Stimulated activated CD8-positive, alpha-beta memory T cell treated with anti-CD3 and anti-CD28 coated beads, Interleukin-15, amount 100 ng/mL, for 4 hours (primary cell): Measurements from ENCODE around the gene SERPINA6.
"Not testable (repeated sequence)": the region's sequence is repeated elsewhere in the genome, so short reads cannot be mapped to it uniquely, and the experiment has no call there.

Source experiments
- DNase-seq, 2 donors: peaks; one replicate each; pipeline ENCODE4 v3.0.0-alpha.2; 2020; ENCODE audit warnings: low read depth in 2 of 2

Gene SERPINA6

GRCh38 chr14:94322648-94323570 lies at the start of gene SERPINA6:
SERPINA6 (minus strand) TSS chr14:94323336; CDS start chr14:94314648, 8,688 bp downstream.
- no peak for DNase-seq

DNA sequence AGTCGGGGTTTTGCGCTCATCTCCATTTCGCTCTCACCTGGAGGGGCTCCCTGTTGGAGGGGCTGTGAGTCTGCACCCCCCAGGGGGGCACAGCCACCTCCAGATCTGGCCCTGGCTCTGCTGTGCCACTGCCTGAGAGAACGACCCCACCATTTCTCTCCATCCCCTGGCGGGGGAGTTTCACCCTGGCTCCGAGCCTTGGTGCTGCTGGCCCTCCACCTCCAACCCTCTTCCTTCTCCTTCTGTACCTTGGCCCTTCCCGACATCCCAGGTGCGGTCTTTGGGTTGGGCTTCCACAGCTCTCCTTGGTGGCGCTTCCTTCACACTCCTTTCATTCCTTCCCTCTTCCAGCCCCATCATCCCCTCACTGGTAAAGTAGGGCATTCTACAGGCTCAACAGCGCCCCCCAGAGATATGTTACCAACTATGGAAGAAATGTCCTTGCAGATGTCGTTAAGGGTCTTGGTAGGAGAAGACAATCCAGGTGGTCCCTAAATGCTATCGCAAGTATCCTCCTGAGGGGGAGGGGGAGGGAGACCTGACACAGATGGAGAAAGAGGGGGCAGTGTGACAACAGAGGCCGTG lies 49.0 kb upstream of the SERPINA6 start:
- DNase-seq, result no peak

- DNase-seq, result no peak
Measured at GRCh38 chr14:94370524-94370910, 47.4 kb upstream of the SERPINA6 start.

- not testable (repeated sequence) for DNase-seq
Measured at GRCh38 chr14:94369766-94370523, 46.8 kb upstream of the SERPINA6 start.

DNA sequence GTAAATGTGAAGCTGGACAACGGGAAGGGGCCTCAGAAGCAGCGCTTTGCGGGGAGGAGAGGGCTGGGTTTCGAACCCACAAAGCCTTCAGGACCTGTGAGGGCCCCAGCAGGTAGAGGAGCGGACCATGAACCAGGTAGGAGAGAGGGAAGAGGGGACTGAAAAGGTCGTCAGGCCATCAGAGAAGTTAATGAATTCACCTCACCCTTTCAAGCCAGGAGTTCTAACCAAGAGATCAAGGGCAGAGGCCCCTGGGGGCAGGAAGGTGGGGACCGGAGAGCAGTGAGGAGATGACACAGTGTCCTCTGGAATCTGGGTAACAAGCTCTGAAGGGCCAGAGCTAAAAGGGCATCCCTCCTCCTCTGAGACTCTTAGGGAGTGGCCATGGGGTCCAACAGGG lies 45.8 kb upstream of the SERPINA6 start:
- DNase-seq, result no peak

DNA sequence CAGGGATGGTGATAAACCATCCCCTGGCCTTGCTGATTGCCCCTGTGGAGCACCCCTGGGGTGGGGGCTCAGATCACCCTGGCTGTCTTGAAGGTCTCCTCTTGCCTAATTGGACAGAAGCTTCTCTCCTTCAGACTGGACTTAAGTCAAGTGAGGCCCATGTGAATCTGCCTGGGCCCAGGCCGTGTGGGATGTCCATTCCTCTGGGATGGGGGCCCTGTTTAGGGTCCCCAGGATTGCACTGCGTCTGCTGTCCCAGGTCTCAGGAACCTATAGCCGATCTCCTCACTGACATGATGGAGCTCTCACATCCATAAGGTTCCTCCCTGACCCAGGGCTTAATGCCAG lies 45.1 kb upstream of the SERPINA6 start:
- no peak for DNase-seq

DNA sequence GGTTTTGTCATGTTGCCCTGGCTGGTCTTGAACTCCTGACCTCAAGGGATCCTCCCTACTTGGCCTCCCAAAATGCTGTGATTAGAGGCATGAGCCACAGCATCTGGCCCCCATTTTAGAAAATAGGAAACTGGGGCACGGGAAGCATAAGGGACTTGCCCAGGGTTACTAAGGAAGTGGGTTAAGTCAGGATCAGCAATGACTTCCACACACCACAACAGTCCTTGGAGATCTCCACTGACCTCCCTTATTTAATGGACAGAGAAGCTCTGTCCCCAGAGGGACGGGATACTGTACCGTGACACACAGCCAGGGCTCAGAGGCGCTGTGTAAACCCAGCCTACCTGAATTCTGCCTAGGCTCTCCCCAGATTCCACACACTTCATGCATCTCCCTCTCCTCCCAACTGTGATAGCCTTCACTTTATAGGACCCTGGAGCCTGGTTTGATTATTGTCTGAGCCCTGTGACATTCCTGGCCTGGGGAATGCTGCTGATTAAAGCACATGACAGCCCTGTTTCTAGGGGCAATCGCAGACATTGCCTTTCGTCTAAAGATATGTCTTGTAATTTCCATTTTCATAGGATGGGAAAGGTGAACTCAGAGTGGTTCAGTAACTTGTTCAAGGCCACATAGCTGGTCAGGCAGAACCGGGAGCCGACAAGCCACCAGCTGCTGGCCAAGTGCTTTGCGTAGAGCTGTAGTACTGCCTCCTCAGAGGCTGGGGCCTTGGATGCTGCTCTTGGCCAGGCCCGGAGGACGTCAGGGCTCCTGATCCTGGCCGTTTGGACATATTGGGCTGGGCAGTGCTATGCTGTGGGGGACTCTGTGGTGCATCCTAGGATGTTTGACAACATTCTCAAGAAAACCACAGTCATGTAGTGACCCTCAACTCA lies 44.5 kb upstream of the SERPINA6 start:
- no peak for DNase-seq

DNA sequence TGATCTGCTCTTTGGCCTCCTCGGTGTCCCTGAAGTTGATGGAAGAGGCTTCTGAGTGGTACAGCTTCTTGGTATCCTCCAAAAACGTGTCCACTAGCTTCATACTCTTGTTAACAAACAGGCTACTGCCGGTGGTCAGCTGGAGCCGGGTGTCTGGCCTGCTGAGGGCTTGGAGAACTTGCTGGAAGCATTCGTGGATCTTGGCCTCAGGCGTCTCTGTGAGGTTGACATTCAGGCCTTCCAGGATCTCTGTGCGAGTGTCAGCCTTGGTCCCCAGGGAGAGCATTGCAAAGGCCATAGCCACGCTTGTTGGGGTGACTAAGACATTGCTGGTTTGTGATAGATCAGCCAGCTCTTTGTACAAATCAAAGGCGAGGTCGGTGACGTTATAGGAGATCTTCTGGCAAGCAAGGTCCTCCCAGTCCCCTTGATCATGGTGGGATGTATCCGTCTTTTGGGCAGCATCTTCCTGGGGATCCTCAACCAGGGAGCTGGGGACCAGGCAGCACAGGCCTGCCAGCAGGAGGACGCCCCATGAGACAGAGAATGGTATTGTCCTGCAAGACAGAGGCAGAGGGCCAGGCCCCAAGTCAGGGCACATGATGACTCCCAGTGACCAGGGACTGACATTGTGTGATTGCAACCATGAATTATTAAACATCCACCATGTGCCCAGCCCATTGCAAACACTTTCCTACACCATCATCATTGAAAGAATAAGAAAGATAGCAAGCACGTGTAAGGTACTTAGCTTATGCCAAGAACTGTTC lies 43.2 kb upstream of the SERPINA6 start, which contains the start of gene SERPINA2:
TSS of gene SERPINA2 (minus strand) at position 553 of the 770 bp plus-strand sequence.
- no peak for DNase-seq

GRCh38 chr14:94365624-94366023 lies 42.5 kb upstream of the SERPINA6 start:
- DNase-seq, result no peak

GRCh38 chr14:94364964-94365363 lies 41.8 kb upstream of the SERPINA6 start:
- no peak for DNase-seq

- DNase-seq, result no peak
Measured at GRCh38 chr14:94364037-94364436, 40.9 kb upstream of the SERPINA6 start.

- DNase-seq, result no peak
Measured at GRCh38 chr14:94363151-94363624, 40.1 kb upstream of the SERPINA6 start.

DNA sequence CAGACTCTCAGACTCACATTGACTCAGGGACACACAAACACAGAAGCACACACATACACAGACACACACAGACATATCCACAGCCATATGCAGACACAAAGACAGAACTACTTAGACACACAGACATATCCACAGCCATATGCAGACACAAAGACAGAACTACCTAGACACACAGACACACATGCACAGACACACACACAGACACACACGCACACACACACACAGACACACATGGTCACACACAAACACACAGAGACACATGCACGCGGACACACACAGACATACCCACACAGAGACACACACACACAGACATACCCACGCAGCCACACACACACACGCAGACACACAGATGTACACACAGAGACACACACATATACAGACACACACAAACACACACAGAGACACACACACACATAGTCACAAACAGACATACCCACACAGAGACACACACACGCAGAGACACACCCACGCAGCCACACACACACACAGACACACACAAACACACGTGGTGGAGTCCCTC lies 39.5 kb upstream of the SERPINA6 start:
- no peak for DNase-seq

DNA sequence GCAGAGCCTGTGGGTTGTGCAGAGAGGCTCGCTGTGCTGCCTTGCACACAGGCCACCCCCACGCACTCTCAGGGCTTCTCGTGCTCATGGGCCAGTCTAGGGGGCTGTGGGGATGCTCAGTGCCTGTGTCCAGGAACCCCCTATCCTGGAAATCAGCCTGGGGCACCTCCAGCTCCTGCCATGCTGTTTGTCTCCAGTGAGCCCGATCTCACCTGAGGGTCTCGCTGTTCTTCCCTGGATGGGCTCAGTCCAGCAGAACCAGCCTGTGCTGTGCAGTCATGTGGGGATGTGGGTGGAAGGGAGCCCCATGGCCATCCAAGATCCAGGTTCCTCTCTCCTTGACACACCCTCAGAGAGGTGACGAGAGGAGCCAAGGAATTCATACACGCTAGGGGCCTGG lies 38.5 kb upstream of the SERPINA6 start:
- DNase-seq, result no peak

DNA sequence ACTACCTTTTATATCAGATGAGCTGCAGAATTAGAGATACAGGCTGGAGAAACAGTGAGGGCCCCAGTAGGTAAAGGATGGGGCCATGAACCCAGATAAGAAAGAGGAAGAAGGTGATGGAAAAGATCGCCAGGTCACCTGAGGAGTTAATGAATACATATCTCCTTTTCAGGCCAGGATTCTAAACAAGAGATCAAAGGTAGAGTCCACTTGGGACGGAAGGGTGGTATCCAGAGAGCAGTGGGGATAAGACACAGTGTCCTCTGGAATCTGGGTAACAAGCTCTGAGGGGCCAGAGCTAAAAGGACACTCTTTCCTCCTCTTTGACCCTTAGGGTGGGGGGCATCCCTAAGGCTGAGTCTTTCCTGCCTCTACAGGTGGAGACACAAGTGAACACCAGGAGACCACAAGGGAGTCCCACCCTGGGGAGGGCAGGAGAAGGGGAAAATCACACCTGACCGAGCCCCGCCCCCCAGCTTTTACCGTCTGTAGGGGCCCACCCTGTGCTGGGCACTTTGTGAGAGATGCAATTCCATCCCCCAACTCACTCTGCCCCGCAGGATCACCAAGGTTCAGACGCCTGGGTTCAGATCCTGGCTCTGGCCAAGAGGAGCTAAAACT lies 37.9 kb upstream of the SERPINA6 start:
- DNase-seq, result no peak

GRCh38 chr14:94357166-94357565 lies 34.0 kb upstream of the SERPINA6 start:
- no peak for DNase-seq

DNA sequence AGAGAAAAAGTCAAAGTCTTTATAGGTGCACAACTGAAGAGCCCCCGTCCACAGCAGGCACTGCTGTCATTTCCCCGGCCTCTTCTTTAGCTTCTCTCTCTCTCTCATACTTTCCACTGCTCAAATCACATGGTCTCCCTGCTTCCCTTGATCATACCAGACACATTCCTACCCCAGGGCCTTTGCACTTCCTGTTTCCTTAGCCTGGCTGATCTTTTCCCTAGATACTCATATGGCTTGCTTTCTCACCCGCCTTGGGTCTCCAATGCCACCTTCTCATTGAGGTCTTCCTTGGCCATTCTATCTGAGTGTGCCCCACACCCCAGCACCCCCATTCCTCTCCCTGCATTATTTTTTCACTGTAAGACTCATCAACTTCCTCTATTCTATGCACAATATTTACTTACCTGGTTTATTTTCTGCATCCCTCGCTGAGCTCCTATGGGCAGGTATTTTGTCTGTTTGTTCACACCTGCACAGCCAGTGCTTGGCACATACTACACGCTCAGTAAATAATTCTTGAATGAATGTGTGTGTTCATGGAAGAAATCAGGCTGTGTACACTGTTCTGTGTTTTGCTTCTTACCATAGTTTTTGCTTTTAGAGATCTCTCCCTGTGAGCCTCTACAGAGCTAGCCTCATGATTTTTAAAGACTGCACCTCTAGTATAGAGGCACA lies 33.4 kb upstream of the SERPINA6 start:
- no peak for DNase-seq

DNA sequence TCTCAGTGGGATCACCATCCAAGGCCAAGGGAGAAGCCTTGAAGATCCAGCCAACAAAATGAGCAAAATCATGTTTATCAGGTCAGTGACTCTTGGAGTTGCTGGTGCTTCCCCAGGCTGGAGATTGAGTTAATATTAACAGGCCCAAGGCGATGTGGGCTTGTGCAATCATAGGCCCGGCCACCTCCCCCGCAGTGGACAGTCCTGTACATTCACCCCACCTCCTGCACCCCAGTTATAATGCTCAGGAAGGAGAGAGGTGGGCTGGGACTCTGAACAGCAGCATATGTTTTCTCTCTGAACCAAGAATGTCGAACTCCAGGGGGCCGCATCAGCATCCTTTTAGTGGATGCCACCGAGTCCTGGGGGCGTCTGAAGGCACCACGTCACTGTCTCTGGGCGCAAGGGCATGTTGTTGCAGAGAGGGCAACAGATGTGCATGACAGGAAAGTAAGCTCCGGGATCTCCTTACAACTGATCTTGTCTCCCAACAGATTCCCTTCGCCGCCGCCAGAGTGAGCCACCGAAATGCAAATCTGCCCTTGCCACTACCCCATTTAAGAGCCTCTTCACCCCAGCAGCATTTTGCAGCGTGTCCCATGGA lies 32.2 kb upstream of the SERPINA6 start:
- DNase-seq, result no peak

DNA sequence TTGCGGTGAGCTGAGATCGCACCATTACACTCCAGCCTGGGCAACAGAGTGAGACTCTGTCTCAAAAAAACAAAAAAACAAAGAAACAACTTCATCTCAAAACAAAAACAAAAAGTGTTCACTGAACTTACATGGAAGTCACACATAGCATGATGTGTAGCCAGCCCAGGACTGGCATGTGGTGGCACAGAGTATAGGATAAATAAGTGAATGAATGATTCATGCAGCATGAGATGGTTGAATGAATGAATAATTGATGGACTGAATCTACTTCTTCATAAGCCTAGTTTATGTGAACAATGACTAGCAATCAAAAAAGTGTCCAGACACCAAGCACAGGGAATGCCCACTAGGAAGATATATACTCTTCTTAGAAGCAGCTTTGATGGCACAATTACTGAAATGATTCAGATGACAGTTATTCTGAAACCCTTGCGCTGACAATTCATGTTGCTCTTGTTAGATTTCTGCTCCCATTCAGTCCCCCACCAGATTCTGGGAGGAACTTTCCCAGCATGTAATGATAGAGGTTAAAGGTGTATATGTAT lies 31.6 kb upstream of the SERPINA6 start:
- no peak for DNase-seq
